Kidney (tissue), 14 donors: Measurements from ENCODE around the gene SEC22A. TPM values are rescaled to one million over a fixed set of nuclear protein-coding genes. Genes with fewer than 3 reads are reported as not detected.
A peak's percentile ranks its signal among the peaks of the same experiment; 100 is the strongest.

Experiments
- DNase-seq, 5 donors: peaks; one replicate each; pipeline ENCODE4 v3.0.0-alpha.2; 2013 to 2020
- FAIRE-seq: peaks from 2 replicates; lab custom pipeline; 2012; peaks lifted over from hg19 to GRCh38; lab: Jason Lieb, UNC
- H3K27ac ChIP-seq, 2 donors: one replicate each; pipeline ENCODE4 v1.7.0; 2013; ENCODE audit warnings: low read depth in 2 of 2, low read length in 2 of 2, inconsistent platforms in 1 of 2
- H3K27me3 ChIP-seq: one replicate; pipeline ENCODE4 v1.7.1; 2013; ENCODE audit warnings: low read length, inconsistent platforms; ENCODE audit not compliant: control insufficient read depth, insufficient read depth
- H3K36me3 ChIP-seq, 3 donors: one replicate each; pipeline versions ENCODE4 v1.7.0 to v1.7.1; 2013; ENCODE audit warnings: low read length in 3 of 3, control low read depth in 1 of 3, inconsistent platforms in 1 of 3; ENCODE audit not compliant: insufficient read depth in 3 of 3, control insufficient read depth in 2 of 3
- H3K4me1 ChIP-seq, 3 donors: one replicate each; pipeline versions ENCODE4 v1.7.0 to v1.7.1; 2013; ENCODE audit warnings: low read length in 3 of 3, inconsistent platforms in 1 of 3, low read depth in 1 of 3; ENCODE audit not compliant: control insufficient read depth in 2 of 3, insufficient read depth in 2 of 3
- H3K4me3 ChIP-seq, 3 donors: one replicate each; pipeline versions ENCODE4 v1.7.0 to v1.8.1; 2013; ENCODE audit warnings: low read length in 3 of 3, control low read depth in 1 of 3, inconsistent platforms in 1 of 3
- H3K9ac ChIP-seq, 3 donors: one replicate each; pipeline versions ENCODE4 v1.7.0 to v1.7.1; 2013; ENCODE audit warnings: low read length in 3 of 3, control low read depth in 1 of 3, inconsistent platforms in 1 of 3
- H3K9me3 ChIP-seq, 3 donors: one replicate each; pipeline versions ENCODE4 v1.7.0 to v1.7.1; 2013; ENCODE audit warnings: low read length in 3 of 3, control low read depth in 1 of 3, inconsistent platforms in 1 of 3; ENCODE audit not compliant: control insufficient read depth in 2 of 3, insufficient read depth in 1 of 3
- intact Hi-C: fragments of 100-400 bp; cut with DNase I; formaldehyde crosslinking; loops from one replicate; pipeline ENCODE4 v1.11.1; 2022
- polyA plus RNA-seq: library from polyadenylated mRNA; stranded (reverse); fragments of 350-450 nt; fragmentation: Illumina TruSeq; extraction: RNeasy Lipid Tissue Mini Kit (QIAGEN cat#74804); gene quantifications from one replicate; pipeline ENCODE4 v1.2.3, GENCODE V29; 2014; ENCODE audit warnings: low read depth, low replicate concordance; ENCODE audit not compliant: insufficient read depth
- total RNA-seq: library from RNA; stranded (reverse); fragmentation: NEBNext Ultra II Directional; extraction: Animal tissue kit (Norgen Biotek cat#: 25700); gene quantifications from one replicate; pipeline ENCODE4 v1.2.1, GENCODE V29; 2021
- TF ChIP-seq, protein P1 (sequence below): IDR thresholded peaks from 3 replicates; pipeline ENCODE4 v1.5.1; 2012; ENCODE audit warnings: mild to moderate bottlenecking, moderate library complexity, borderline replicate concordance; ENCODE audit not compliant: insufficient read depth; ENCODE audit errors: extremely low read depth
- donor health status: control.
- donor health status: control.
- donor health status: control.
- donor health status: control.
- donor health status: control.
- donor health status: DM: yes; HTN: yes; CAD: no.
- donor health status: Normal renal cell carcinoma (clear cell type).

The SEC22A gene
- total and polyA plus RNA-seq, 2 donors from 2014 or later: 14.8 to 18.6 TPM

DNA sequence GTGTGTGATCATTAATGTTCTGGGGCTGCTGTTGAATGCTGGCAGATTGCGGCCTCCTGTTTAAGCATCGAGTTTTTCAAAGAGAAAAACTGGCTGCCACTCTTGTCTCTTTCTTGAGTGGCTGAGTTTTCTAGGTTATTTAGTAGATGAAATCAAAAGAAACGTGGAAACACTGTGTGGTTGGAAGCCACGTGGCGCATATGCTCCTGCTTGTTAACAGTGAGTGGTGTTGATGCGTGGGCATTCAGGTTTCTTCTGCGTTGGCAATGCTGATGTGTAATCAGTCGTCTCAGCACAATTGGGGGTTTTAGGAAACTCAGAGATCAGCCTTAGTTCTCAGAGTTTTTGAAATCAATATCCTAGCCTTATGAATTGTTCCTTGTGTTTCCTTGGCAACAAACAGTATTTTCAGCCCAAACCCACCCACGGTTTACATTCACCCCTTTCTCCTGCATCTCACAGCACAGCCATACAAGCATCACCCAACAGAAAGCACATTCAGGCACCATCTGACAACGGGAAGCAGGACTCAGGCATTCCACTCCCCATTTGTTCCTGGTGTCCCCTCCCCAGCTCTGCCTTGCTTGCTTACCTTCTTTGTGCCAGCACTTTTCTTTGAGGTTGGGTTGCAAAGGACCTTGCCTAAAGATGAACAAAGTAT is 74.7 kb downstream of the SEC22A start:
- H3K27ac ChIP-seq: no peak overlapping the region
- H3K27me3 ChIP-seq: no peaks in the 10 kb centered on the region
- H3K9ac ChIP-seq: no peak overlapping the region
- FAIRE-seq (no peak), DNase-seq (no peak)
- no peak overlapping the region for H3K4me3 ChIP-seq
- intact Hi-C loops: no loop called here
- no peaks in the 10 kb centered on the region for H3K4me1 ChIP-seq
- TF ChIP-seq, protein P1, sequence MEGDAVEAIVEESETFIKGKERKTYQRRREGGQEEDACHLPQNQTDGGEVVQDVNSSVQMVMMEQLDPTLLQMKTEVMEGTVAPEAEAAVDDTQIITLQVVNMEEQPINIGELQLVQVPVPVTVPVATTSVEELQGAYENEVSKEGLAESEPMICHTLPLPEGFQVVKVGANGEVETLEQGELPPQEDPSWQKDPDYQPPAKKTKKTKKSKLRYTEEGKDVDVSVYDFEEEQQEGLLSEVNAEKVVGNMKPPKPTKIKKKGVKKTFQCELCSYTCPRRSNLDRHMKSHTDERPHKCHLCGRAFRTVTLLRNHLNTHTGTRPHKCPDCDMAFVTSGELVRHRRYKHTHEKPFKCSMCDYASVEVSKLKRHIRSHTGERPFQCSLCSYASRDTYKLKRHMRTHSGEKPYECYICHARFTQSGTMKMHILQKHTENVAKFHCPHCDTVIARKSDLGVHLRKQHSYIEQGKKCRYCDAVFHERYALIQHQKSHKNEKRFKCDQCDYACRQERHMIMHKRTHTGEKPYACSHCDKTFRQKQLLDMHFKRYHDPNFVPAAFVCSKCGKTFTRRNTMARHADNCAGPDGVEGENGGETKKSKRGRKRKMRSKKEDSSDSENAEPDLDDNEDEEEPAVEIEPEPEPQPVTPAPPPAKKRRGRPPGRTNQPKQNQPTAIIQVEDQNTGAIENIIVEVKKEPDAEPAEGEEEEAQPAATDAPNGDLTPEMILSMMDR: no peak
- H3K36me3 ChIP-seq: peaks cover 0 to 6% (median 3%) of the 10 kb centered on the region in 3 donors
- no peaks in the 10 kb centered on the region for H3K9me3 ChIP-seq

DNA sequence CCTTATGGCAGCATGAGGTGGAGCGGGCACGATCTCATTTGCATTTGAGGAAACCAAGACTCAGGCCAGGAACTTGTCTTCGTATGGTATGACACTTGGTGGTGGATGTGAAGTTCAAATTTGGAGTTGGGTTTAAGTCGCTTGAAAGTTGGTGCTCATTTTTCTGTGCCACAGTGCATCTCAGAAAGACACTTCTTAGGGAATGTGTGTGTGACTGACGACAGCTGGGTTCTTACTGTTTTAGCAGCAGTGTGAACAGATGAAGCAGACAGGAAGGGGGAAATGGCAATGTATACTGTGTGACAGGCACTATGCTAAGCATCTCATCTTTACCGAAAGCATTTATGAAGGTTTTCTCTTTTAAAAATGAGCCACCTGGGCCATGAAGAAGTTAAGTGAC is 75.4 kb downstream of the SEC22A start:
- H3K4me3 ChIP-seq: no peak overlapping the region
- no peak for DNase-seq
- intact Hi-C loops: no loop called here

DNA sequence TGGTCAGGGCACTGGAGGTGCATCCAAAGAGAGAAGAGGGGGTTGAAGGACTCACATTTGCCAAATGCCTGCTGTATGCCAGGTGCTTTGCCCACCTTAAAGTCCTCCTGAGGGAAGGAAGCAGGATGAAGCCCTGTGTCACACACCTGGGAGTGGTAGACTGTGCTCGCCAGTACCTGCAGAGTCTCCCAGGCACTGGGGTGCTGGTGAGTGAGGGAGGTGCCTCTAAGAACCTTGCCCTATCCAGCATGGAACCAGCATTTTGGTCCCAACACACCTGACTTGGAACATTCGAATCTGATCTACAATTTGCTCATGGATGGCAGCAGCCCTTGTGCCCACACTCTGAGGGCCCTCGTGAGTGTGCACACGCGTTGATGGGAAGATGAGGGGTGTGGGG is 76.7 kb downstream of the SEC22A start:
- FAIRE-seq: no peak
- no peaks in the 10 kb centered on the region for H3K9me3 ChIP-seq
- H3K27me3 ChIP-seq: no peaks in the 10 kb centered on the region
- peak in 1 of 5 donors; percentile 3 for DNase-seq
- no peak overlapping the region for H3K27ac ChIP-seq
- TF ChIP-seq, protein P1: no peak
- intact Hi-C loops: no loop called here
- H3K4me1 ChIP-seq: no peaks in the 10 kb centered on the region
- no peak overlapping the region for H3K4me3 ChIP-seq
- no peak overlapping the region for H3K9ac ChIP-seq
- H3K36me3 ChIP-seq: no peaks in the 10 kb centered on the region

More for the DNA sequence above, 75.4 kb downstream of the SEC22A start:
- Histone ChIP-seq H3K9me3 (no peaks in the 10 kb centered on the region), H3K27ac (no peak overlapping the region), H3K4me1 (no peaks in the 10 kb centered on the region), H3K36me3 (no peaks in the 10 kb centered on the region), H3K27me3 (no peaks in the 10 kb centered on the region), H3K9ac (no peak overlapping the region)
- TF ChIP-seq, protein P1: no peak
- FAIRE-seq: no peak
